Naive B cell (primary cell): ENCODE data around the gene GRIA3. TPM values are rescaled to one million over a fixed set of nuclear protein-coding genes. Genes with fewer than 3 reads are reported as not detected.
"Not testable (repeated sequence)": the region's sequence is repeated elsewhere in the genome, so short reads cannot be mapped to it uniquely, and the experiment has no call there.

Experiments used
- ATAC-seq, 2 donors: fragments of 150-1000 bp; cut with Tn5 transposase; 2 replicates each; pipeline ENCODE4 v1.10.0; 2021; ENCODE audit warnings: low read depth in 2 of 2, mild to moderate bottlenecking in 2 of 2, moderate library complexity in 2 of 2
- DNase-seq: peaks from one replicate; pipeline ENCODE4 v3.0.0; 2022
- H3K27ac Mint-ChIP-seq, 6 donors: one replicate each; pipeline ENCODE4 v1.8.0; 2020 to 2022; ENCODE audit warnings: mild to moderate bottlenecking in 6 of 6, mixed read lengths in 6 of 6, moderate library complexity in 5 of 6, inconsistent platforms in 2 of 6
- H3K27me3 Mint-ChIP-seq, 3 donors: one replicate each; pipeline ENCODE4 v1.8.0; 2021 to 2022; ENCODE audit warnings: mixed read lengths in 3 of 3, mild to moderate bottlenecking in 1 of 3
- H3K36me3 Mint-ChIP-seq, 2 donors: one replicate each; pipeline ENCODE4 v1.8.0; 2020 to 2022; ENCODE audit warnings: mixed read lengths in 2 of 2, inconsistent platforms in 1 of 2, mild to moderate bottlenecking in 1 of 2
- H3K4me1 Mint-ChIP-seq, 3 donors: one replicate each; pipeline ENCODE4 v1.8.0; 2020 to 2022; ENCODE audit warnings: mixed read lengths in 3 of 3, inconsistent platforms in 1 of 3, mild to moderate bottlenecking in 1 of 3, moderate library complexity in 1 of 3
- H3K4me3 Mint-ChIP-seq, 8 donors: one replicate each; pipeline ENCODE4 v1.8.0; 2020 to 2022; ENCODE audit warnings: mild to moderate bottlenecking in 8 of 8, mixed read lengths in 8 of 8, moderate library complexity in 8 of 8, inconsistent platforms in 2 of 8
- H3K9me3 Mint-ChIP-seq, 7 donors: one replicate each; pipeline ENCODE4 v1.8.0; 2020 to 2022; ENCODE audit warnings: mixed read lengths in 7 of 7, mild to moderate bottlenecking in 5 of 7, inconsistent platforms in 2 of 7, moderate library complexity in 1 of 7
- polyA plus RNA-seq, 6 donors: library from polyadenylated mRNA; unstranded; fragments of 300-500 nt; fragmentation: Illumina TruSeq; gene quantifications; one replicate each; pipeline ENCODE4 v1.2.3, GENCODE V29; 2021; ENCODE audit warnings: low read depth in 6 of 6

The GRIA3 gene
- polyA plus RNA-seq, 6 donors from 2014 or later = not detected

GRCh38 chrX:123260920-123261418 is 76.9 kb downstream of the GRIA3 start:
- DNase-seq (no peak), ATAC-seq (no peak)
- Mint-ChIP-seq H3K4me1 (no peaks in the 10 kb centered on the region), H3K27ac (no peak overlapping the region), H3K27me3 (no peaks in the 10 kb centered on the region), H3K9me3 (peaks cover 0 to 18% (median 2%) of the 10 kb centered on the region in 7 donors), H3K4me3 (no peak overlapping the region), H3K36me3 (no peaks in the 10 kb centered on the region)

GRCh38 chrX:123263270-123263669 is 79.2 kb downstream of the GRIA3 start:
- DNase-seq (no peak), ATAC-seq (no peak)
- H3K9me3 Mint-ChIP-seq = peaks cover 0 to 16% (median 0%) of the 10 kb centered on the region in 7 donors
- H3K36me3 Mint-ChIP-seq = no peaks in the 10 kb centered on the region
- no peaks in the 10 kb centered on the region for H3K27me3 Mint-ChIP-seq
- no peak overlapping the region for H3K27ac Mint-ChIP-seq
- no peak overlapping the region for H3K4me3 Mint-ChIP-seq
- H3K4me1 Mint-ChIP-seq = no peaks in the 10 kb centered on the region

GRCh38 chrX:123263747-123264146 is 79.7 kb downstream of the GRIA3 start:
- no peaks in the 10 kb centered on the region for H3K27me3 Mint-ChIP-seq
- peaks cover 0 to 16% (median 0%) of the 10 kb centered on the region in 7 donors for H3K9me3 Mint-ChIP-seq
- no peak overlapping the region for H3K4me3 Mint-ChIP-seq

GRCh38 chrX:123267220-123267619 is 83.1 kb downstream of the GRIA3 start:
- DNase-seq (no peak), ATAC-seq (no peak)
- Mint-ChIP-seq H3K27ac (no peak overlapping the region), H3K27me3 (no peaks in the 10 kb centered on the region), H3K4me3 (no peak overlapping the region), H3K4me1 (no peaks in the 10 kb centered on the region), H3K36me3 (no peaks in the 10 kb centered on the region), H3K9me3 (peaks cover 0 to 6% (median 0%) of the 10 kb centered on the region in 7 donors)

More at GRCh38 chrX:123263747-123264146, 79.7 kb downstream of the GRIA3 start:
- H3K36me3 Mint-ChIP-seq = no peaks in the 10 kb centered on the region
- no peaks in the 10 kb centered on the region for H3K4me1 Mint-ChIP-seq
- ATAC-seq (no peak), DNase-seq (no peak)
- H3K27ac Mint-ChIP-seq = no peak overlapping the region

GRCh38 chrX:123271902-123272301 is 87.8 kb downstream of the GRIA3 start:
- Mint-ChIP-seq H3K9me3 (peaks cover 0 to 2% (median 0%) of the 10 kb centered on the region in 7 donors), H3K4me3 (no peak overlapping the region), H3K27me3 (no peaks in the 10 kb centered on the region), H3K4me1 (no peaks in the 10 kb centered on the region), H3K36me3 (no peaks in the 10 kb centered on the region), H3K27ac (no peak overlapping the region)
- DNase-seq = no peak
- no peak for ATAC-seq

- H3K9me3 Mint-ChIP-seq = peaks cover 0 to 2% (median 0%) of the 10 kb centered on the region in 7 donors
Observed at GRCh38 chrX:123272630-123273029, 88.6 kb downstream of the GRIA3 start.

GRCh38 chrX:123274796-123275195 is 90.7 kb downstream of the GRIA3 start:
- Mint-ChIP-seq H3K4me3 (no peak overlapping the region), H3K9me3 (peaks cover 0 to 2% (median 0%) of the 10 kb centered on the region in 7 donors), H3K27me3 (no peaks in the 10 kb centered on the region), H3K4me1 (no peaks in the 10 kb centered on the region), H3K36me3 (no peaks in the 10 kb centered on the region), H3K27ac (no peak overlapping the region)
- no peak for DNase-seq
- no peak for ATAC-seq

More at GRCh38 chrX:123272630-123273029, 88.6 kb downstream of the GRIA3 start:
- H3K27ac Mint-ChIP-seq = no peak overlapping the region
- no peak overlapping the region for H3K4me3 Mint-ChIP-seq
- no peaks in the 10 kb centered on the region for H3K4me1 Mint-ChIP-seq
- H3K27me3 Mint-ChIP-seq = no peaks in the 10 kb centered on the region
- no peak for ATAC-seq
- H3K36me3 Mint-ChIP-seq = no peaks in the 10 kb centered on the region
- no peak for DNase-seq

GRCh38 chrX:123277347-123277746 is 93.3 kb downstream of the GRIA3 start:
- no peak for ATAC-seq
- DNase-seq = no peak
- Mint-ChIP-seq H3K9me3 (peaks cover 0 to 2% (median 0%) of the 10 kb centered on the region in 7 donors), H3K36me3 (no peaks in the 10 kb centered on the region), H3K4me3 (no peak overlapping the region), H3K27ac (no peak overlapping the region), H3K27me3 (no peaks in the 10 kb centered on the region), H3K4me1 (no peaks in the 10 kb centered on the region)

- H3K4me1 Mint-ChIP-seq = no peaks in the 10 kb centered on the region
- no peak for DNase-seq
- H3K27ac Mint-ChIP-seq = no peak overlapping the region
- no peak for ATAC-seq
- no peaks in the 10 kb centered on the region for H3K27me3 Mint-ChIP-seq
- H3K36me3 Mint-ChIP-seq = no peaks in the 10 kb centered on the region
- H3K4me3 Mint-ChIP-seq = no peak overlapping the region
- H3K9me3 Mint-ChIP-seq = peaks cover 0 to 2% (median 0%) of the 10 kb centered on the region in 7 donors
Observed at GRCh38 chrX:123277821-123278220, 93.7 kb downstream of the GRIA3 start.

- ATAC-seq = no peak
- DNase-seq = no peak
- Mint-ChIP-seq H3K9me3 (peaks cover 0 to 5% (median 0%) of the 10 kb centered on the region in 7 donors), H3K27me3 (no peaks in the 10 kb centered on the region), H3K4me3 (no peak overlapping the region), H3K36me3 (no peaks in the 10 kb centered on the region), H3K27ac (no peak overlapping the region), H3K4me1 (no peaks in the 10 kb centered on the region)
Observed at GRCh38 chrX:123282241-123282640, 98.2 kb downstream of the GRIA3 start.

- DNase-seq, ATAC-seq, H3K27ac Mint-ChIP-seq, H3K27me3 Mint-ChIP-seq, H3K4me1 Mint-ChIP-seq, H3K36me3 Mint-ChIP-seq, H3K4me3 Mint-ChIP-seq, H3K9me3 Mint-ChIP-seq: not testable (repeated sequence)
Observed at GRCh38 chrX:123283407-123283806, 99.3 kb downstream of the GRIA3 start.

GRCh38 chrX:123291623-123292022 is 107.5 kb downstream of the GRIA3 start:
- peaks cover 0 to 10% (median 2%) of the 10 kb centered on the region in 7 donors for H3K9me3 Mint-ChIP-seq
- H3K27me3 Mint-ChIP-seq = no peaks in the 10 kb centered on the region
- ATAC-seq = no peak
- no peaks in the 10 kb centered on the region for H3K36me3 Mint-ChIP-seq
- DNase-seq = no peak
- H3K4me3 Mint-ChIP-seq = no peak overlapping the region
- no peaks in the 10 kb centered on the region for H3K4me1 Mint-ChIP-seq
- H3K27ac Mint-ChIP-seq = no peak overlapping the region

GRCh38 chrX:123298026-123298425 is 113.9 kb downstream of the GRIA3 start:
- DNase-seq (no peak), ATAC-seq (no peak)
- Mint-ChIP-seq H3K4me1 (no peaks in the 10 kb centered on the region), H3K36me3 (no peaks in the 10 kb centered on the region), H3K27ac (no peak overlapping the region), H3K9me3 (peaks cover 0 to 5% (median 0%) of the 10 kb centered on the region in 7 donors), H3K27me3 (no peaks in the 10 kb centered on the region), H3K4me3 (no peak overlapping the region)

GRCh38 chrX:123303429-123303828 is 119.4 kb downstream of the GRIA3 start:
- H3K9me3 Mint-ChIP-seq = peaks cover 0 to 5% (median 0%) of the 10 kb centered on the region in 7 donors
- H3K27ac Mint-ChIP-seq = no peak overlapping the region
- DNase-seq = no peak
- H3K27me3 Mint-ChIP-seq = no peaks in the 10 kb centered on the region
- H3K4me3 Mint-ChIP-seq = no peak overlapping the region
- ATAC-seq = no peak
- no peaks in the 10 kb centered on the region for H3K4me1 Mint-ChIP-seq
- no peaks in the 10 kb centered on the region for H3K36me3 Mint-ChIP-seq

- no peak for DNase-seq
- H3K27me3 Mint-ChIP-seq = no peaks in the 10 kb centered on the region
- no peak overlapping the region for H3K4me3 Mint-ChIP-seq
- ATAC-seq = no peak
- no peaks in the 10 kb centered on the region for H3K36me3 Mint-ChIP-seq
- peak overlapping the region in 1 of 6 donors; percentile 16 for H3K27ac Mint-ChIP-seq
- no peaks in the 10 kb centered on the region for H3K4me1 Mint-ChIP-seq
- H3K9me3 Mint-ChIP-seq = peaks cover 0 to 4% (median 0%) of the 10 kb centered on the region in 7 donors
Observed at GRCh38 chrX:123308658-123309057, 124.6 kb downstream of the GRIA3 start.
